ENCODE results near the gene FOLR1.
"Not testable (repeated sequence)": the region's sequence is repeated elsewhere in the genome, so short reads cannot be mapped to it uniquely, and the experiment has no call there.

FOLR1 gene

GRCh38 chr11:72180892-72181552 lies 10.9 kb upstream of the FOLR1 start:
- in situ Hi-C loops (cut with MboI; ENCODE audit: low sequenced_read_pairs) = not testable (repeated sequence)

- in situ Hi-C loops (cut with MboI; ENCODE audit: low sequenced_read_pairs) = not testable (repeated sequence)
Observed at GRCh38 chr11:72181553-72181958, 10.4 kb upstream of the FOLR1 start.

- in situ Hi-C loops (cut with MboI; ENCODE audit: low sequenced_read_pairs) = no loop called here
Observed at GRCh38 chr11:72188267-72188666, 3.7 kb upstream of the FOLR1 start.

GRCh38 chr11:72189455-72190250 lies 2.3 kb upstream of the FOLR1 start:
- in situ Hi-C loops (cut with MboI; ENCODE audit: low sequenced_read_pairs) = no loop called here

- in situ Hi-C loops (cut with MboI; ENCODE audit: low sequenced_read_pairs) = no loop called here
Observed at GRCh38 chr11:72190631-72191071, 1.3 kb upstream of the FOLR1 start.

GRCh38 chr11:72195518-72196270 lies 3.8 kb downstream of the FOLR1 start:
- in situ Hi-C loops (cut with MboI; ENCODE audit: low sequenced_read_pairs) = no loop called here

- in situ Hi-C loops (cut with MboI; ENCODE audit: low sequenced_read_pairs) = not testable (repeated sequence)
Observed at GRCh38 chr11:72201445-72201844, 9.5 kb downstream of the FOLR1 start.

- in situ Hi-C loops (cut with MboI; ENCODE audit: low sequenced_read_pairs) = no loop called here
Observed at GRCh38 chr11:72202571-72202970, 10.6 kb downstream of the FOLR1 start.

GRCh38 chr11:72203163-72203562 lies 11.2 kb downstream of the FOLR1 start:
- in situ Hi-C loops (cut with MboI; ENCODE audit: low sequenced_read_pairs) = no loop called here

- in situ Hi-C loops (cut with MboI; ENCODE audit: low sequenced_read_pairs) = no loop called here
Observed at GRCh38 chr11:72204886-72205285, 12.9 kb downstream of the FOLR1 start.

- in situ Hi-C loops (cut with MboI; ENCODE audit: low sequenced_read_pairs) = not testable (repeated sequence)
Observed at GRCh38 chr11:72206794-72207193, 14.9 kb downstream of the FOLR1 start.

- in situ Hi-C loops (cut with MboI; ENCODE audit: low sequenced_read_pairs) = no loop called here
Observed at GRCh38 chr11:72208281-72208680, 16.3 kb downstream of the FOLR1 start.

- in situ Hi-C loops (cut with MboI; ENCODE audit: low sequenced_read_pairs) = no loop called here
Observed at GRCh38 chr11:72209101-72209500, 17.2 kb downstream of the FOLR1 start.

GRCh38 chr11:72216638-72217037 lies 24.7 kb downstream of the FOLR1 start, which contains the start of gene FOLR2:
Gene FOLR2, plus strand, starts transcription at chr11:72216794. Its CDS starts 1,791 bp downstream, at chr11:72218585.
- in situ Hi-C loops (cut with MboI; ENCODE audit: low sequenced_read_pairs) = no loop called here

- in situ Hi-C loops (cut with MboI; ENCODE audit: low sequenced_read_pairs) = no loop called here
Observed at GRCh38 chr11:72217841-72218240, 25.9 kb downstream of the FOLR1 start.

GRCh38 chr11:72218251-72218745 lies 26.4 kb downstream of the FOLR1 start:
- in situ Hi-C loops (cut with MboI; ENCODE audit: low sequenced_read_pairs) = no loop called here

GRCh38 chr11:72220696-72221363 lies 28.9 kb downstream of the FOLR1 start:
- in situ Hi-C loops (cut with MboI; ENCODE audit: low sequenced_read_pairs) = no loop called here

- in situ Hi-C loops (cut with MboI; ENCODE audit: low sequenced_read_pairs) = no loop called here
Observed at GRCh38 chr11:72221386-72222075, 29.6 kb downstream of the FOLR1 start.

GRCh38 chr11:72222106-72222891 lies 30.4 kb downstream of the FOLR1 start:
- in situ Hi-C loops (cut with MboI; ENCODE audit: low sequenced_read_pairs) = no loop called here

All from hTERT RPE-1 (cell line).